ENCODE results near the gene CTNNBL1. TPM values are rescaled to one million over a fixed set of nuclear protein-coding genes. Genes with fewer than 3 reads are reported as not detected.

The CTNNBL1 gene
- total and polyA plus RNA-seq, 5 donors, result 43.8 to 65.7 (median 54.7) TPM

- ATAC-seq, result no peak
- Histone ChIP-seq H3K27me3 (ENCODE audit: control insufficient read depth, insufficient read depth) (no peaks in the 10 kb centered on the region), H3K9me3 (ENCODE audit: control insufficient read depth, low read length) (no peaks in the 10 kb centered on the region), H3K4me3 (ENCODE audit: low read length) (no peak overlapping the region), H3K27ac (ENCODE audit: low read length) (no peak overlapping the region), H3K4me1 (ENCODE audit: control insufficient read depth, insufficient read depth, low read length) (no peaks in the 10 kb centered on the region)
- 96% methylated on average over 13 of the region's 13 CpGs for WGBS
- intact Hi-C loops (cut with DNase I), result no loop called here
- DNase-seq, result no peak
Observed at GRCh38 chr20:37871751-37872150, 177.9 kb downstream of the CTNNBL1 start.

- Histone ChIP-seq H3K9me3 (ENCODE audit: control insufficient read depth, low read length) (no peaks in the 10 kb centered on the region), H3K27me3 (ENCODE audit: control insufficient read depth, insufficient read depth) (no peaks in the 10 kb centered on the region), H3K4me1 (ENCODE audit: control insufficient read depth, insufficient read depth, low read length) (no peaks in the 10 kb centered on the region), H3K27ac (ENCODE audit: low read length) (no peak overlapping the region), H3K4me3 (ENCODE audit: low read length) (no peak overlapping the region)
- intact Hi-C loops (cut with DNase I), result no loop called here
- no peak for DNase-seq
- ATAC-seq, result no peak
- 91% methylated on average over 9 of the region's 9 CpGs for WGBS
Observed at GRCh38 chr20:37872161-37872560, 178.3 kb downstream of the CTNNBL1 start.

GRCh38 chr20:37873884-37874283 is 180.1 kb downstream of the CTNNBL1 start:
- Histone ChIP-seq H3K4me1 (ENCODE audit: control insufficient read depth, insufficient read depth, low read length) (no peaks in the 10 kb centered on the region), H3K27ac (ENCODE audit: low read length) (no peak overlapping the region), H3K27me3 (ENCODE audit: control insufficient read depth, insufficient read depth) (no peaks in the 10 kb centered on the region), H3K4me3 (ENCODE audit: low read length) (no peak overlapping the region), H3K9me3 (ENCODE audit: control insufficient read depth, low read length) (no peaks in the 10 kb centered on the region)
- 95% methylated on average over 11 of the region's 11 CpGs for WGBS
- intact Hi-C loops (cut with DNase I), result no loop called here
- no peak for DNase-seq
- no peak for ATAC-seq

GRCh38 chr20:37875460-37876175 is 181.8 kb downstream of the CTNNBL1 start:
- Histone ChIP-seq H3K9me3 (ENCODE audit: control insufficient read depth, low read length) (no peaks in the 10 kb centered on the region), H3K27ac (ENCODE audit: low read length) (no peak overlapping the region), H3K4me3 (ENCODE audit: low read length) (no peak overlapping the region), H3K4me1 (ENCODE audit: control insufficient read depth, insufficient read depth, low read length) (no peaks in the 10 kb centered on the region), H3K27me3 (ENCODE audit: control insufficient read depth, insufficient read depth) (no peaks in the 10 kb centered on the region)
- intact Hi-C loops (cut with DNase I), result no loop called here
- ATAC-seq (no peak), DNase-seq (no peak)
- WGBS, result 86% methylated on average over 24 of the region's 24 CpGs

- no peak overlapping the region for H3K27ac ChIP-seq (ENCODE audit: low read length)
- no peaks in the 10 kb centered on the region for H3K4me1 ChIP-seq (ENCODE audit: control insufficient read depth, insufficient read depth, low read length)
- 70% methylated on average over 7 of the region's 7 CpGs for WGBS
- intact Hi-C loops (cut with DNase I), result no loop called here
- H3K9me3 ChIP-seq (ENCODE audit: control insufficient read depth, low read length), result no peaks in the 10 kb centered on the region
- ATAC-seq (no peak), DNase-seq (no peak)
- no peak overlapping the region for H3K4me3 ChIP-seq (ENCODE audit: low read length)
- no peaks in the 10 kb centered on the region for H3K27me3 ChIP-seq (ENCODE audit: control insufficient read depth, insufficient read depth)
Observed at GRCh38 chr20:37876863-37877262, 183.0 kb downstream of the CTNNBL1 start.

- ATAC-seq, result no peak
- Histone ChIP-seq H3K27me3 (ENCODE audit: control insufficient read depth, insufficient read depth) (no peaks in the 10 kb centered on the region), H3K4me1 (ENCODE audit: control insufficient read depth, insufficient read depth, low read length) (no peaks in the 10 kb centered on the region), H3K27ac (ENCODE audit: low read length) (no peak overlapping the region), H3K4me3 (ENCODE audit: low read length) (no peak overlapping the region), H3K9me3 (ENCODE audit: control insufficient read depth, low read length) (no peaks in the 10 kb centered on the region)
- peak in 1 of 3 donors; percentile 34 for DNase-seq
- WGBS, result 67% methylated on average over 20 of the region's 20 CpGs
- intact Hi-C loops (cut with DNase I), result no loop called here
Observed at GRCh38 chr20:37877832-37878772, 184.3 kb downstream of the CTNNBL1 start.

GRCh38 chr20:37878835-37879599 is 185.2 kb downstream of the CTNNBL1 start:
- intact Hi-C loops (cut with DNase I), result no loop called here

GRCh38 chr20:37879843-37880242 is 186.0 kb downstream of the CTNNBL1 start:
- intact Hi-C loops (cut with DNase I), result loop anchor here in 1 of 4 donors (10.0 kb wide), 1 partner anchor 125 kb away; no protein-coding TSS in a partner anchor
- Histone ChIP-seq H3K9me3 (ENCODE audit: control insufficient read depth, low read length) (no peaks in the 10 kb centered on the region), H3K27ac (ENCODE audit: low read length) (no peak overlapping the region), H3K27me3 (ENCODE audit: control insufficient read depth, insufficient read depth) (no peaks in the 10 kb centered on the region), H3K4me1 (ENCODE audit: control insufficient read depth, insufficient read depth, low read length) (no peaks in the 10 kb centered on the region), H3K4me3 (ENCODE audit: low read length) (no peak overlapping the region)
- DNase-seq (no peak), ATAC-seq (no peak)
- WGBS, result 87% methylated on average over 1 of the region's 1 CpG

More at GRCh38 chr20:37878835-37879599, 185.2 kb downstream of the CTNNBL1 start:
- H3K4me3 ChIP-seq (ENCODE audit: low read length), result no peak overlapping the region
- no peak overlapping the region for H3K27ac ChIP-seq (ENCODE audit: low read length)
- WGBS, result 72% methylated on average over 12 of the region's 12 CpGs
- DNase-seq (no peak), ATAC-seq (no peak)
- no peaks in the 10 kb centered on the region for H3K27me3 ChIP-seq (ENCODE audit: control insufficient read depth, insufficient read depth)
- H3K9me3 ChIP-seq (ENCODE audit: control insufficient read depth, low read length), result no peaks in the 10 kb centered on the region
- H3K4me1 ChIP-seq (ENCODE audit: control insufficient read depth, insufficient read depth, low read length), result no peaks in the 10 kb centered on the region

GRCh38 chr20:37880726-37881591 is 187.1 kb downstream of the CTNNBL1 start:
- no peak overlapping the region for H3K27ac ChIP-seq (ENCODE audit: low read length)
- no peaks in the 10 kb centered on the region for H3K27me3 ChIP-seq (ENCODE audit: control insufficient read depth, insufficient read depth)
- WGBS, result 25% methylated on average over 18 of the region's 18 CpGs
- H3K4me1 ChIP-seq (ENCODE audit: control insufficient read depth, insufficient read depth, low read length), result no peaks in the 10 kb centered on the region
- DNase-seq (peak; percentile 82 to 94 (median 93)), ATAC-seq (peak; percentile 90 to 93)
- no peak overlapping the region for H3K4me3 ChIP-seq (ENCODE audit: low read length)
- intact Hi-C loops (cut with DNase I), result loop anchor here in 1 of 4 donors (10.0 kb wide), 1 partner anchor 126 kb away; no protein-coding TSS in a partner anchor
- no peaks in the 10 kb centered on the region for H3K9me3 ChIP-seq (ENCODE audit: control insufficient read depth, low read length)

Data from right cardiac atrium (tissue), 5 donors.